ENCODE data around the gene DEF6.

DEF6 gene

DNA sequence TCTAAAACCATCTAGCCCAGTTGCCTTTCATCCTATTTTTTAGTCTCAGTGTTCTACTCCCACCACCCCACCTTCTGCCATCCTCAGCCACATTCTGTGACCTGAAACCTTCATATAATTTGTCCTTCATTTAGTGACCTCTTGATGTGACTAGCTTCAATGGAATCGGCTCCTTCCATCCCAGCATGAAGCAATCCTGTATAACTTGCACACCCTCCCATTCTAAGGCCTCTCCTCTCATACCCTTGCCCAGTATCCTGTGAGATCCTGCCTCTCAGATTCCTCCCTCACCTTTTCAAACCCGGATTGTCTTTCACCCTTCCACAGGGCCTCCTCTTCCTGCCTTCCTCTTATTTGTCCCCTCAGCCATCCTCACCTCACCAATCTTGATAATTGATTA, 35.0 kb upstream of the DEF6 start:
- no peak overlapping the region for H3K4me3 ChIP-seq (ENCODE audit: low read depth, low read length)
- no peak for TF ChIP-seq CTCF (IDR thresholded peaks at IDR 0.05; ENCODE audit: insufficient read depth, low read length, missing control alignments)
- ChIA-PET POLR2A (no interaction called here), CTCF (interaction anchor here (1.0 to 1.3 kb wide), 3 partner anchors 22 to 66 kb away, joined by 3 to 4 read pairs (median 3); no protein-coding TSS in a partner anchor)
- no peak for DNase-seq (ENCODE audit: low read depth, low spot score)

DNA sequence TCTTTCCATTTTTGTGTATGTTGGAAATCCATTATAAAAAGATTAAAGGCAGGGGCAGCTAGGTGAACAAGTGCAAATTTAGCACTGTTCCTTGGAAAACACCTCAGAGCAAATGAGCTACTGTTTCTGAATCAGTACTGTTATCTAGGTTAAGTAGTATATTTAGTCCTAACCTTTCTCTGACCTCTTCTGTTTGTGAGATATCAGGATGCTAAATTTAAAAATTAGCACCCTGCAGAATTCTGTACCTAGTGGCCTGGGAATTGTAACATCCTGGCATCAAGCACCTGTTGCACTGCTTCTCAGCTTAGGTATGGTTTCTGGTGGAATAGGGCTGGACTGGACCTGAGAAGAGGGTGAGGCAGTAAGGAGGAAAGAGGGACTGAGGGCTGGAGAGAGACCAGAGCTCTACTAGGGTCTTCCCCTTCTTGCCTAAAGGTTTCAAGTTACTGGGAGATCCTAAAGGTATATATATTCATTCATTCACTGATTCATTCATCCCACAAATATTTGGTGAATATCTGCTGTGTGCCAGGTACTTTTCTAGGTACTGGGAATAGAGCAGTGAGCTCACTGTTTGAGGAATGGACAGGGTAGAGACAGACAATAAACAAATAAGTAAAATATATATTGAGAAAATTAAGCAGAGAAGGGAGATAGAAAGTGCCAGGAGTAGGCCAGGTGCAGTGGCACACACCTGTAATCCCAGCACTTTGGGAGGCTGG, 32.9 kb upstream of the DEF6 start:
- DNase-seq (ENCODE audit: low read depth, low spot score) = no peak
- POLR2A ChIA-PET = no interaction called here
- CTCF ChIA-PET = interaction anchor here (0.8 kb wide), 1 partner anchor 201 kb away, joined by 4 read pairs; no protein-coding TSS in a partner anchor
- TF ChIP-seq CTCF (IDR thresholded peaks at IDR 0.05; ENCODE audit: insufficient read depth, low read length, missing control alignments) = no peak
- no peak overlapping the region for H3K4me3 ChIP-seq (ENCODE audit: low read depth, low read length)

- no peak for DNase-seq (ENCODE audit: low read depth, low spot score)
- ChIA-PET CTCF (no interaction called here), POLR2A (no interaction called here)
- H3K4me3 ChIP-seq (ENCODE audit: low read depth, low read length) = no peak overlapping the region
- no peak for TF ChIP-seq CTCF (IDR thresholded peaks at IDR 0.05; ENCODE audit: insufficient read depth, low read length, missing control alignments)
Observed at GRCh38 chr6:35265523-35265922, 32.1 kb upstream of the DEF6 start.

GRCh38 chr6:35267446-35267845, 30.2 kb upstream of the DEF6 start:
- no peak overlapping the region for H3K4me3 ChIP-seq (ENCODE audit: low read depth, low read length)
- CTCF ChIA-PET = interaction anchor here (1.0 to 1.6 kb wide), 4 partner anchors 26 to 147 kb away, joined by 3 read pairs; no protein-coding TSS in a partner anchor
- no peak for TF ChIP-seq CTCF (IDR thresholded peaks at IDR 0.05; ENCODE audit: insufficient read depth, low read length, missing control alignments)
- DNase-seq (ENCODE audit: low read depth, low spot score) = no peak
- POLR2A ChIA-PET = no interaction called here

- H3K4me3 ChIP-seq (ENCODE audit: low read depth, low read length) = no peak overlapping the region
- CTCF ChIA-PET = interaction anchor here (1.0 to 1.6 kb wide), 4 partner anchors 25 to 121 kb away, joined by 3 read pairs; no protein-coding TSS in a partner anchor
- DNase-seq (ENCODE audit: low read depth, low spot score) = no peak
- POLR2A ChIA-PET = no interaction called here
- TF ChIP-seq CTCF (IDR thresholded peaks at IDR 0.05; ENCODE audit: insufficient read depth, low read length, missing control alignments) = no peak
Observed at GRCh38 chr6:35267897-35268296, 29.7 kb upstream of the DEF6 start.

DNA sequence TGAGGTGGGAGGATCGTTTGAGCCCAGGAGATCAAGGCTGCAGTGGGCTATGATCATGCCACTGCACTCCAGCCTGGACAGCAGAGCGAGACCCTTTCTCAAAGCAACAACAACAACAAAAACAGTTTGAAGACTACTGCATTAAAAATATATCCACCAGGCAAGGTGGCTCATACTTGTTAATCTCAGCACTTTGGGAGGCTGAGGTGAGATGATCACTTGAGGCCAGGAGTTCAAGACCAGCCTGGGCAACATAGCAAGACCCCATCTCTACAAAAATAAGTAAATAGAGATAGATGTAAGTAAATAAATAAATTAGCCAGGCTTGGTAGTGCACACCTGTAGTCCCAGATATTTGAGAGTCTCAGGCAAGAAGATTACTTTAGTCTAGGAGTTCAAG, 25.6 kb upstream of the DEF6 start:
- H3K4me3 ChIP-seq (ENCODE audit: low read depth, low read length) = no peak overlapping the region
- POLR2A ChIA-PET = no interaction called here
- CTCF ChIA-PET = interaction anchor here (1.0 kb wide), 1 partner anchor 16 kb away, joined by 4 read pairs; no protein-coding TSS in a partner anchor
- no peak for DNase-seq (ENCODE audit: low read depth, low spot score)
- TF ChIP-seq CTCF (IDR thresholded peaks at IDR 0.05; ENCODE audit: insufficient read depth, low read length, missing control alignments) = no peak

Data from AG04449 (cell line).